Panc1 (cell line): ENCODE measurements around the gene GPC3. TPM values are rescaled to one million over a fixed set of nuclear protein-coding genes. Genes with fewer than 3 reads are reported as not detected.

ENCODE experiments used
- ATAC-seq: fragments of 200-7000 bp; cut with Tn5 transposase; 2 replicates; pipeline ENCODE4 v1.9.1; 2020; ENCODE audit warnings: mild to moderate bottlenecking, moderate library complexity
- BruUV-seq: library from RNA; stranded (reverse); fragments of 400-500 nt; replicated peaks from 2 replicates; lab custom pipeline; 2021; lab: Mats Ljungman, UMichigan
- CTCF ChIA-PET: fragments of 300-600 bp; sonication (Branson Sonifier 250); formaldehyde crosslinking; loops from one replicate; lab custom pipeline; 2022; ENCODE audit warnings: antibody characterized with exemption; lab: Charles Lee
- POLR2A ChIA-PET: fragments of 300-600 bp; sonication (Branson Sonifier 250); formaldehyde crosslinking; loops from one replicate; lab custom pipeline; 2022; ENCODE audit warnings: antibody characterized with exemption; lab: Charles Lee
- DNase-seq: peaks from one replicate; pipeline ENCODE4 v3.0.0-alpha.2; 2010; ENCODE audit warnings: low read depth, low spot score
- H3K27ac ChIP-seq: 2 replicates; pipeline ENCODE4 v1.5.1; 2011; ENCODE audit warnings: mild to moderate bottlenecking, low read length, inconsistent platforms
- H3K27me3 ChIP-seq: fragments of 200-500 bp; sonication (Bioruptor generic); 2 replicates; pipeline ENCODE4 v1.6.0; 2014; ENCODE audit warnings: low read length, inconsistent platforms; ENCODE audit not compliant: control insufficient read depth, insufficient read depth
- H3K36me3 ChIP-seq: fragments of 200-500 bp; sonication (Bioruptor generic); 2 replicates; pipeline ENCODE4 v1.5.1; 2014; ENCODE audit warnings: inconsistent platforms, mild to moderate bottlenecking, low read length, moderate library complexity; ENCODE audit not compliant: control insufficient read depth, insufficient read depth
- H3K4me1 ChIP-seq: 2 replicates; pipeline ENCODE4 v1.5.1; 2011; ENCODE audit warnings: inconsistent platforms, mild to moderate bottlenecking, low read length, moderate library complexity; ENCODE audit not compliant: control insufficient read depth, insufficient read depth
- H3K4me3 ChIP-seq, 2 experiments: 2 replicates each; pipeline ENCODE4 v1.5.1; 2011 to 2012; ENCODE audit warnings: low read depth in 2 of 2, low read length in 2 of 2, mild to moderate bottlenecking in 2 of 2, inconsistent platforms in 1 of 2, moderate library complexity in 1 of 2
- H3K9me3 ChIP-seq: fragments of 200-500 bp; sonication (Bioruptor generic); 2 replicates; pipeline ENCODE4 v1.5.1; 2014; ENCODE audit warnings: low read depth, mild to moderate bottlenecking, inconsistent platforms, low read length, moderate library complexity; ENCODE audit not compliant: control insufficient read depth, insufficient read depth
- POLR2AphosphoS5 ChIP-seq: IDR thresholded peaks from 2 replicates; pipeline ENCODE4 v1.6.1; 2012; ENCODE audit warnings: mild to moderate bottlenecking, low read depth, low read length, moderate library complexity
- SIN3A ChIP-seq: IDR thresholded peaks from 2 replicates; pipeline ENCODE4 v1.6.1; 2012; ENCODE audit warnings: low read depth, mild to moderate bottlenecking, low read length, moderate library complexity, borderline replicate concordance; ENCODE audit not compliant: insufficient read depth
- TCF7L2 ChIP-seq: IDR thresholded peaks from 2 replicates; pipeline ENCODE4 v1.6.1; 2011; ENCODE audit warnings: mild to moderate bottlenecking, low read depth, low read length, inconsistent platforms
- in situ Hi-C: cut with HindIII; loops from 2 replicates; pipeline ENCODE4 v1.10.0; 2016; ENCODE audit warnings: low sequenced_read_pairs, low pct_unique_long_range_greater_than_20kb
- intact Hi-C: fragments of 100-400 bp; cut with micrococcal nuclease; formaldehyde crosslinking; loops from one replicate; pipeline ENCODE4 v1.10.0; 2022; ENCODE audit not compliant: unreplicated experiment
- total RNA-seq: library from RNA; stranded (reverse); gene quantifications from one replicate; pipeline ENCODE4 v1.2.1, GENCODE V29; 2021; ENCODE audit not compliant: unreplicated experiment
- TF ChIP-seq, protein P1 (sequence below): fragments of 450-650 bp; IDR thresholded peaks from 2 replicates; pipeline ENCODE4 v1.5.1; 2017; ENCODE audit warnings: mild to moderate bottlenecking
- TF ChIP-seq, protein P2 (sequence below), 2 experiments: IDR thresholded peaks; 2 replicates each; pipeline ENCODE4 v1.6.1; 2011 to 2012; ENCODE audit warnings: low read depth in 2 of 2, control low read depth in 1 of 2, low read length in 1 of 2, mild to moderate bottlenecking in 1 of 2, moderate library complexity in 1 of 2; ENCODE audit not compliant: insufficient read depth in 1 of 2

GPC3 gene
- total RNA-seq, 1 experiment from 2014 or later, result 0.95 TPM

DNA sequence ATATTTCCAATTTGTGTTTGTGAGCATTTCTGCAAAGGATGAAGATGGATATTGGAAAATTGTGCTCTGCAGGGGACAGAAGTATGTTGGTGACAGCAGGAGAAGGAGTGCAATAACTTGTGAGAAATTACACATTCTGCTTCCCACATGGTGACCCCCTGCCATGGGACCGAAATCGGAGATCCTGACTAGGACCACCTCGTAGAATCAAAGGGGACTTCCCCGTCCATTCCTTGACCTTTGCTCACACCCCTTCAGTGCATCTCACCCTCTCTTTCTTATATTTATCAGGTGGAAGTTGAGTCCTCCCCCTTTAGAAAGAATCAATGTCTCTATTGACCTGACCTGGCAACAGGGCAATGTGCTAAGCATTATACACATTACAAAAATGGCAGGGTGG lies 451.2 kb downstream of the GPC3 start:
- no peak overlapping the region for H3K4me3 ChIP-seq
- no peaks in the 10 kb centered on the region for H3K4me1 ChIP-seq
- ChIA-PET POLR2A (no interaction called here), CTCF (no interaction called here)
- H3K9me3 ChIP-seq, result no peaks in the 10 kb centered on the region
- ATAC-seq (no peak), DNase-seq (no peak)
- TF ChIP-seq, protein P1, sequence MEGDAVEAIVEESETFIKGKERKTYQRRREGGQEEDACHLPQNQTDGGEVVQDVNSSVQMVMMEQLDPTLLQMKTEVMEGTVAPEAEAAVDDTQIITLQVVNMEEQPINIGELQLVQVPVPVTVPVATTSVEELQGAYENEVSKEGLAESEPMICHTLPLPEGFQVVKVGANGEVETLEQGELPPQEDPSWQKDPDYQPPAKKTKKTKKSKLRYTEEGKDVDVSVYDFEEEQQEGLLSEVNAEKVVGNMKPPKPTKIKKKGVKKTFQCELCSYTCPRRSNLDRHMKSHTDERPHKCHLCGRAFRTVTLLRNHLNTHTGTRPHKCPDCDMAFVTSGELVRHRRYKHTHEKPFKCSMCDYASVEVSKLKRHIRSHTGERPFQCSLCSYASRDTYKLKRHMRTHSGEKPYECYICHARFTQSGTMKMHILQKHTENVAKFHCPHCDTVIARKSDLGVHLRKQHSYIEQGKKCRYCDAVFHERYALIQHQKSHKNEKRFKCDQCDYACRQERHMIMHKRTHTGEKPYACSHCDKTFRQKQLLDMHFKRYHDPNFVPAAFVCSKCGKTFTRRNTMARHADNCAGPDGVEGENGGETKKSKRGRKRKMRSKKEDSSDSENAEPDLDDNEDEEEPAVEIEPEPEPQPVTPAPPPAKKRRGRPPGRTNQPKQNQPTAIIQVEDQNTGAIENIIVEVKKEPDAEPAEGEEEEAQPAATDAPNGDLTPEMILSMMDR, result no peak
- TF ChIP-seq TCF7L2 (no peak), SIN3A (no peak), POLR2AphosphoS5 (no peak)
- TF ChIP-seq, protein P2, sequence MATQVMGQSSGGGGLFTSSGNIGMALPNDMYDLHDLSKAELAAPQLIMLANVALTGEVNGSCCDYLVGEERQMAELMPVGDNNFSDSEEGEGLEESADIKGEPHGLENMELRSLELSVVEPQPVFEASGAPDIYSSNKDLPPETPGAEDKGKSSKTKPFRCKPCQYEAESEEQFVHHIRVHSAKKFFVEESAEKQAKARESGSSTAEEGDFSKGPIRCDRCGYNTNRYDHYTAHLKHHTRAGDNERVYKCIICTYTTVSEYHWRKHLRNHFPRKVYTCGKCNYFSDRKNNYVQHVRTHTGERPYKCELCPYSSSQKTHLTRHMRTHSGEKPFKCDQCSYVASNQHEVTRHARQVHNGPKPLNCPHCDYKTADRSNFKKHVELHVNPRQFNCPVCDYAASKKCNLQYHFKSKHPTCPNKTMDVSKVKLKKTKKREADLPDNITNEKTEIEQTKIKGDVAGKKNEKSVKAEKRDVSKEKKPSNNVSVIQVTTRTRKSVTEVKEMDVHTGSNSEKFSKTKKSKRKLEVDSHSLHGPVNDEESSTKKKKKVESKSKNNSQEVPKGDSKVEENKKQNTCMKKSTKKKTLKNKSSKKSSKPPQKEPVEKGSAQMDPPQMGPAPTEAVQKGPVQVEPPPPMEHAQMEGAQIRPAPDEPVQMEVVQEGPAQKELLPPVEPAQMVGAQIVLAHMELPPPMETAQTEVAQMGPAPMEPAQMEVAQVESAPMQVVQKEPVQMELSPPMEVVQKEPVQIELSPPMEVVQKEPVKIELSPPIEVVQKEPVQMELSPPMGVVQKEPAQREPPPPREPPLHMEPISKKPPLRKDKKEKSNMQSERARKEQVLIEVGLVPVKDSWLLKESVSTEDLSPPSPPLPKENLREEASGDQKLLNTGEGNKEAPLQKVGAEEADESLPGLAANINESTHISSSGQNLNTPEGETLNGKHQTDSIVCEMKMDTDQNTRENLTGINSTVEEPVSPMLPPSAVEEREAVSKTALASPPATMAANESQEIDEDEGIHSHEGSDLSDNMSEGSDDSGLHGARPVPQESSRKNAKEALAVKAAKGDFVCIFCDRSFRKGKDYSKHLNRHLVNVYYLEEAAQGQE (IDR thresholded peaks at IDR 0.05; ENCODE audit: insufficient read depth in 1 of 2, low read depth in 2 of 2, low read length in 1 of 2), result no peak
- in situ Hi-C loops (no loop called here), intact Hi-C loops (no loop called here)
- H3K27me3 ChIP-seq, result no peaks in the 10 kb centered on the region
- BruUV-seq, result no TSS peak
- H3K36me3 ChIP-seq, result no peaks in the 10 kb centered on the region
- no peak overlapping the region for H3K27ac ChIP-seq

DNA sequence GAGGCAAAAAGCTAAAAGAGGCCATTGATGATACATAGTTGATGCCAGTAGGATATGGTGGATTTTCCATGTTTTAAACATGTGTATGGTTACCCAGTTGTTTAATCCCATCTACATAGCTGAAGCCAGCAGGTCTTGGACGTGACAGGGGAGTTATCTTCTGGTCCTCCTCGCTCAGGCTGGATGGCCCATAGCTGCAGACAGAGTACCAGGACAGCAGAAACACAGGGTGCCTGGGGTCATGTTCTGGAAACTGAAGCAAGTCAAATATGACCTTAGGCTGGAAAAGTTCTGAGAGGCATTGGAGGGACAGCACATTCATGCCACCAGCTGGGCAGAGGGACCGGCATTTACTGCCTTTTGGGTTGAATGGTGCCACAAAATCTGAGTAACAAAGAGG lies 452.1 kb downstream of the GPC3 start:
- in situ Hi-C loops (no loop called here), intact Hi-C loops (no loop called here)
- POLR2A ChIA-PET, result no interaction called here
- Histone ChIP-seq H3K27me3 (no peaks in the 10 kb centered on the region), H3K27ac (no peak overlapping the region), H3K9me3 (no peaks in the 10 kb centered on the region), H3K36me3 (no peaks in the 10 kb centered on the region), H3K4me1 (no peaks in the 10 kb centered on the region), H3K4me3 (no peak overlapping the region)
- no TSS peak for BruUV-seq
- ATAC-seq (no peak), DNase-seq (no peak)
- CTCF ChIA-PET, result no interaction called here
- TF ChIP-seq SIN3A, result no peak
- TF ChIP-seq TCF7L2, result no peak
- TF ChIP-seq POLR2AphosphoS5, result no peak
- TF ChIP-seq, protein P2 (IDR thresholded peaks at IDR 0.05; ENCODE audit: insufficient read depth in 1 of 2, low read depth in 2 of 2, low read length in 1 of 2), result no peak
- TF ChIP-seq, protein P1, result no peak
